HG03196 (cell line): ENCODE data around the gene NEK5.
"Not testable (repeated sequence)": the region's sequence is repeated elsewhere in the genome, so short reads cannot be mapped to it uniquely, and the experiment has no call there.

Source experiments
- ATAC-seq: cut with Tn5 transposase; IDR thresholded peaks from one replicate; pipeline ENCODE4 v1.9.1; 2021; ENCODE audit not compliant: unreplicated experiment

Gene NEK5

GRCh38 chr13:52128714-52129700 lies at the start of gene NEK5:
Gene NEK5 (minus strand): TSS chr13:52129073. CDS start chr13:52127482, 1,591 bp downstream.
- ATAC-seq: peak; percentile 69

DNA sequence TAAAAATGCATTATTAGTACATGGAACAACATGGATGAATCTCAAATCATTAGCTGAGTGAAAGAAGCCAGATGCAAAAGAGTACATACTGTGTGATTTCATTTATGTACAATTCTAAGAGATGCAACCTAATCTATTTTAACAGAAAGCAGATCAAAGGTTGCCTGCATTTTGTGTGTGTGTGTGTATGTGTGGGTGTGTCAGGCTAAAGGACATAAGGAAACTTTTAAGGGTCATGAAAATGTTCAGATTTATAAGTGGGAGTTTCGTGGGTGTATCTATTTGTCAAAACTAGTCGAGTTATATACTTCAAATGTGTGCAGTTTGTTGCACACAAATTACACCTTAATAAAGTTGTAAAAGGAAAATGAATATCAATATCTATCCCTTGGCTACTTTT lies 48.4 kb upstream of the NEK5 start:
- no peak for ATAC-seq

DNA sequence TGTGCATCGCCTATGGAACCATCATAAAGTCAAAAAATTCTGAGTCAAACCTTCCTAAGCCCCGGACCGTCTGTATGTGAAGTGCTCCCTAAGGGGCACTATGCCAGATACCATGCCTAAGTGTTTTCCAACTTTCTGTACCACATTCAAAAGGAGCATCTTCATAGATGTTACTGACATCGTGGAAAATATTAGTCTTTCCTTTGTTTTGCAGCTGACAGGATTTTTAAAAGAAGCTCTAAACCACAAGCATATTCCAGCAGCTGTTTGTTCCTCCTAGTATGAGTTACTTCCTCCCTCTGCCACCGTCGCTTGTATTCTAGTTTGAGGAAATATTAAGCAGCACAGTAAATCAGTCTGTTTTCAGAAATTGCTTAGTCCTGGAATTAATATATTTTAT lies 45.1 kb upstream of the NEK5 start:
- ATAC-seq: not testable (repeated sequence)

DNA sequence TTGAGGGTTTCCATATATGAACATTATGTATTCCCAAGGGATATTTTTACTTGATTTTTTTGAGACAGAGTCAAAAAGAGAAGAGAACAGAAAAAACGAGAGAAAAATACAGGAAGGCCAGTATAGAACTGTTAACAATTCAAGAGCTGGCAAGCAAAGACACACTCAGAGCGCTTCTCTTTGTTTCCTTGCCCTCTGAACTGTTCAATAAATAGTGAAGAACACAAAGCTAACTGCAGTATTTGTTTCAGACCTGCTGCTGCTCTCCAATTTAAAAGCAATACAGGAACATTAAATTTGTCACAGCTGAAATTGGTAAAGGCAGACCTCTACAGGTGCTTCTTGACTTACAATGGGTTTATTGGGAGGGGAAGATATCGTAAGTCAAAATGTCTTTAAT lies 44.5 kb upstream of the NEK5 start:
- no peak for ATAC-seq

- ATAC-seq: not testable (repeated sequence)
Measured at GRCh38 chr13:52171686-52172085, 42.8 kb upstream of the NEK5 start.

DNA sequence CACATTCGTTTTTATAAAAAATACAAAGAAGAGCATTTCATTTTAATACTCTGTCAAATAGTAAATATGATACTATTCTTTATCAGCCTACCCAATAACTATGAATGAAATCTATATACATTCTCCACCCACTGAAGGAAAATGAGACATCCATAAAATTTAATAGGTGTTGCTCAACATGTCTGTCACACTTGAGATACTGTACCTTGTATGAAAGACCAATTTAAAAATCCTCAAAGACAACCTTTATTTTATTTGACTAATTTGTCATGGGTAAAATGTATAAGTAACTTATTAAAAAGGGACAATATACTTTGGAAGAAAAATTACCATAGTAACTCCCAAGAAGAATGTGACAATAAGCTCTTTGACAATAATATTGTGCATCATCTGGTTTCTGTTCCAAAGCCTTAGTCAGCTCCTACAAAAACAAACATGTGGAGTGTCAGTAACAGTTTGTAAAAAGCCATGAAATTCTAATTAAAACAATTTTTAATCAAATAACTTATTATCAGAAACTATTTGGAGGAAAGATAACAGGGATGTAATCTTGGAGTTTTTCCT lies 42.0 kb upstream of the NEK5 start:
- not testable (repeated sequence) for ATAC-seq

DNA sequence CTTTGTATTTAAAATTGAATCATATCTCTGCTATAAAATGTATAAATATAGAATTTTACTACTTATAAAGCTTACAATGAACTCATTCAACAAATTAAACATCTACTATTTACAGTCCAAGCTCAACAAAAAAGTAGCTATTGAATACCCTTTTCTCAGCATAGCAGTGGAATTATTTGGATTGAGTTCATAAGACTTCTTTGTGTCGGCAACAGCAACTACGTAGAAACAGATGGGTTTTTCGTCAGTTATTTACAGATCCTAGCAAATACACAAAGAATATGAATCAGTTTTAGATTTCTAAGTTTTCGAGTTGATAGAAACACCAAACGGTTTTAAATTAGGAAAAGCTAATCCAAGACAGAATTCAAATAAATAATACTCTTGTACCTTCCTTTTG lies 41.0 kb upstream of the NEK5 start:
- no peak for ATAC-seq

GRCh38 chr13:52165411-52165810 lies 36.5 kb upstream of the NEK5 start:
- ATAC-seq: no peak

DNA sequence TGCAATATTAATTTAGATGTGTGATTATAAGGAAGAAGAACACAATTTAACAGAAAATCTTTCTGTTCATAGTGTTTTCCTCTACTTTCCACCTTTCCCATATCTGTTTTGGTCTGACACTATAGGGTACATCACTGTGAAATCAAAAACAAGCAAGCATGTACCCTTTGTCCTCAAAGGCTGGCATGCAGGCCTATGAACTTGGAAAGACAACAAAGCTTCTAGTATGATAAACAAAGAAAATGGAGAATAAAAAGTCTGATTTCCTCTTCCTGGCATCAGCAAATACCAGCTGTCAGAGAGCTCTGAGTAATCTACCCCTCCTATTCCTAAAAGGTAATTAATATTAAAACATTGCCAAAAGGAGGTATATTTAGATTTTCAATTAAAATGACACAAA lies 36.1 kb upstream of the NEK5 start:
- no peak for ATAC-seq

GRCh38 chr13:52163878-52164277 lies 35.0 kb upstream of the NEK5 start:
- ATAC-seq: not testable (repeated sequence)

GRCh38 chr13:52162279-52163101 lies 33.6 kb upstream of the NEK5 start:
- ATAC-seq: no peak

DNA sequence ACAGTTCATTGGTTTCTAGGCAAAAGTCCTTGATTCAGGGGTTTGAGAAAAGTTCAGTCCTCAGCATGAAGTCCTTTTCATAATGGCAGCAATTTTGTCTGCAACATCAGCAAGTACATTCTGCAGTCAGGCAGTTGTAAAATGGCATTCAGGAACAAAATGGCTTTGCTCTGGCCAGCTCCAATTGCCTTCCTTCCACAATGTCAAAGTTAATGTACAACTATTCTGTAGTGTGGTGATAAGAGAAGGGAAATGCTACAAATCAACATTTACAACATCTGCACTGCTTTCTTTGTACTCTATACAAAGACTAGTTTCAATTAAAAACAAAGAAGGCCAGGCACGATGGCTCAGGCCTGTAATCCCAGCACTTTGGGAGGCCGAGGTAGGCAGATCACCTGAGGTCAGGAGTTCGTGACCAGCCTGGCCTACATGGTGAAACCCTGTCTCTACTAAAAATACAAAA lies 32.3 kb upstream of the NEK5 start:
- ATAC-seq: no peak

- ATAC-seq: no peak
Measured at GRCh38 chr13:52160506-52160905, 31.6 kb upstream of the NEK5 start.

GRCh38 chr13:52160053-52160452 lies 31.2 kb upstream of the NEK5 start:
- ATAC-seq: no peak

DNA sequence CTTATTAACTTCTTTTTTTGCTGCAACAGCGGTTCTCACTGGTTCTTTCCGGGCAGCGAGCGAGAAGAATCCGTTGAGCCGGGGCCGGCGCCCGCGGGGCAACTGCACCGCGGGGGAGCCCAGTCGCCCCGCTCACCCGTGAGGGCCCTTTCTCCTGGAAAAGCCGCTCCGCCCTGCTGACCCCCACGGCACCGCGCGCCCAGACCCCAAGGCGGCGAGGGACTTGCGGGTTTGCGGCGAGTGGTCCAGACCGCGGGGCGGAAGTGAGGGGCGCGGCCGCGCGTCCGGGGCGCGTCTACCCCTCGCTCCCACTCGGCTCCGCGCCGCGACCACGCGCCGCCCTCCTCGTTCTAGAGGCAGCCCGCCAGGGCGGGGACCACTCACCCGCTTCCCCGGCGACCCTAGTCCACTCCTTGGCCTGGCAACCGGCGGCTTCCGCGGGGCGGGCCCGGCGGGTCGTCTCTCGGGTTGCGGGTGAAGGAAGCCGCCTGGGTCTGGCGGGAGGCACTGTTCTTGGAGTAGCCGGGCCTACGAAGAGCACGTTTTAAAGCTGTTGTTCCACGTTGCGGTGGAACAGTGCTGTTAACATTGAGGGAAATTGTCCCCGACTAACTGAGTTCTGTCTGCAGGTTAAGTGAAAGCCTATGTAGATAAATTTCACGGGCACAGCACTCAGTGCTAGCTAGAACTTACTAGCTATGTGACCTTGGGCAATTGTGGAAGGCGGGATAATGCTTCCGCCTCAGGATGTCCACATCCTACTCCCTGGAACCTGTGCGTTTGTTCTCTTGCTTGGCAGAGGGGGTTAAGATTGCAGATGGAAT lies 30.5 kb upstream of the NEK5 start, which contains the start of gene NEK3:
TSS of gene NEK3 (minus strand) at position 439 of the 824 bp plus-strand sequence. CDS start 3,406 bp downstream, outside the sequence.
- ATAC-seq: peak; percentile 63

DNA sequence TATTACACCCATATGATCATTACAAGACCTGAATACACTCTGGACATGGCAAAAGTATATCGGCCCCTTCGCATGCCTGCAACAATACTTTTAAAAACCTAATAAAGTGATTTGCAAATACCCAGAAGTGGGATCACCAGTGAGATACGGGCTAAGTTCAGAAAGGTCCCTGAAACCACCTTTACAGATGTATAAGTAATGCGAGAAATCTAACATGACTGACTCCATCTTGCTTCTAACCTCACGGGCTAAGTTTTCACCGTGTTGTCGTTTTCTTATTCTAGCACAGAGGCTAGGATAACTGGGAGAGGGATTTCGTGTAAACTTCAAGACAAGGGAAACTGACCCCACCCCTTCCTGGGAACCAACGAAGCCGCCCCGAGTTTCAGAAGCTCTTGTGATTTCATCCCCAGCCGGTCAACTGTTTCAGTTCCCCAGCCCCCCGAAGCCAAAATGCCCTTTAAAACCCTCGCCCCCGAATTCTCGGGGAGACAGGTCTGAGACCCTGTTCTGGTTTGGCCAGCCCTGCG lies 29.8 kb upstream of the NEK5 start:
- ATAC-seq: peak; percentile 17

DNA sequence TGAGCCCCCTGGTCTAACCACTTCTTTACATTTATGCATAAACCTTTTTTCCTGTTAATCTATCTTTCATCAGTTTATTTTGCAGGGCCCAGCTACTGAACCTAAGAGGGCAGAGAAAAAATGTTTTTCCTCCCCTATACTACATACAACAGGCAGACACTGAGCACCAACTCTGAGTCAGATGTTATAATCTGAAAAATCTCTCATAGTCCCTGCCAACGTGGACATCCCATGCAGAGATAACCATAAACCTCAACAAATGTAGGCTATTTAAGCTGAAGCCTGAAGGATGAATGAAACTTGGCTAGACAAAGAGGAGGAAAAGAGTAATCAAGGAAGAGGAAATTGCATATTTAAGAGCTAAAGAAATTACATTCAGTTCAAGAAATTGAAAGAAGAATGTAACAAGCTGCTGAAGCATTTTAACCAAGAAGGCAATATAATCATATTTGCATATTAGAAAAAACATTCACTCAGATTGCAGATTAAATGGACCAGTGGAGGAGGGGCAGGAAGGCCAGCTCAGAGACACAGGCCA lies 27.9 kb upstream of the NEK5 start:
- ATAC-seq: no peak

DNA sequence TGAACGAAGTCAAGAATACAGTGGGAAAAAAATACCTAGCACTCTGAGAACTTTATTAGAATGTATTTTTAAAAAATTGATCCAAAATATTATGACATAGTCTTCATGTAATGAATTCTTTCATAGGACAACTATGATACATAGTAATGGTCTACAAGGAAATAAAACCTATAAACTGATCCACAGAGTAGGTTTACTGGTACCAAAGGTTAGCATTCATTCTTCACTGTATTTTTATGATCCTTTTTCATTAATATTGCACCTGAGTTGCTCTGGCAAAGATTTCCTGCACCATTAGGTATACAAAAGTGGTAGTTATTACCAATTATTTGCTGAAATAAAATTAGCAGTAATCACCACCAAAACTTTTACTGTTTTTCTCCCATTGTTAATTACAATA lies 26.3 kb upstream of the NEK5 start:
- no peak for ATAC-seq

DNA sequence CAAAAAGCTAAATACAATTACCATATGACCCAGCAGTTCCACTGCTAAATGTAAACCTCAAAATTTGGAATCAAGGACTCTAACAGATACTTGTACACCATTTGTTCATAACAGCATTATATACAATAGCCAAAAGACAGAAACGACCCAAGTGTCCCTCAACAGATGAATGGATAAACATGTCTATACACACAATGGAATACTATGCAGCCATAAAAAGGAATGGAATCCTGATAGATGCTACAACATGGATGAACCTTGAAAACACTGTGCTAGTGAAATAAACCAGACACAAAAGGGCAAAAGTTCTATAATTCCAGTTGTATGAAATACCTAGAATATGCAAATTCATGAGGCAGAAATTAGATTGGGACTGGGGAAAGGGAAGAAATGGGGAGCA lies 18.4 kb upstream of the NEK5 start:
- no peak for ATAC-seq

DNA sequence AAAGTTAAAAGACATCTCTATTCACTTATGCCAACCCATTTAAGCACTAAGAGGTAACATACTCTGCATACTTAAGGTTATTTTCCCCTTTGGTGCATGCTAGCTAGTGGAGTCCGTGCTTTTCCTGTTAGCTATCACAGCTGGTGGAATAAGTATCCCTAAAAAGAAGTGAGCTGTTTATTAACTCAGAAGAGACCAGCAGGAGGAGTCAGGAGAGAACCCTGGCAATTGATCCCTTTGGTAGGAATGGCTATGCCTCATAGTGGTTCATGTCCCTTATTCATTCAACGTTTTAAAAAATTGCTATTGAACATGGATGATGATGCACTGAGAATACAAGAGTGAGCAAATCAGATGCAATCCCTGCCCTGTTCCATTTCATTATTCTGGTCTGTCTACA lies 12.4 kb upstream of the NEK5 start:
- no peak for ATAC-seq
